Mesangial cell (primary cell): Measurements from ENCODE around the gene NBPF15. TPM values are rescaled to one million over a fixed set of nuclear protein-coding genes. Genes with fewer than 3 reads are reported as not detected.

Experiments used
- total RNA-seq: library from RNA; depleted of rRNA; stranded (reverse); fragments of >200 nt; gene quantifications from 2 replicates; pipeline ENCODE4 v1.2.3, GENCODE V29; 2015

Gene NBPF15, protein sequence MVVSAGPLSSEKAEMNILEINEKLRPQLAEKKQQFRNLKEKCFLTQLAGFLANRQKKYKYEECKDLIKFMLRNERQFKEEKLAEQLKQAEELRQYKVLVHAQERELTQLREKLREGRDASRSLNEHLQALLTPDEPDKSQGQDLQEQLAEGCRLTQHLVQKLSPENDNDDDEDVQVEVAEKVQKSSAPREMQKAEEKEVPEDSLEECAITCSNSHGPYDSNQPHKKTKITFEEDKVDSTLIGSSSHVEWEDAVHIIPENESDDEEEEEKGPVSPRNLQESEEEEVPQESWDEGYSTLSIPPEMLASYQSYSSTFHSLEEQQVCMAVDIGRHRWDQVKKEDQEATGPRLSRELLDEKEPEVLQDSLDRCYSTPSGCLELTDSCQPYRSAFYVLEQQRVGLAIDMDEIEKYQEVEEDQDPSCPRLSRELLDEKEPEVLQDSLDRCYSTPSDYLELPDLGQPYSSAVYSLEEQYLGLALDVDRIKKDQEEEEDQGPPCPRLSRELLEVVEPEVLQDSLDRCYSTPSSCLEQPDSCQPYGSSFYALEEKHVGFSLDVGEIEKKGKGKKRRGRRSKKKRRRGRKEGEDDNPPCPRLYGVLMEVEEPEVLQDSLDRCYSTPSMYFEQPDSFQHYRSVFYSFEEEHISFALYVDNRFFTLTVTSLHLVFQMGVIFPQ
- total RNA-seq, result 19.5 and 24.0 TPM in 2 replicates

DNA sequence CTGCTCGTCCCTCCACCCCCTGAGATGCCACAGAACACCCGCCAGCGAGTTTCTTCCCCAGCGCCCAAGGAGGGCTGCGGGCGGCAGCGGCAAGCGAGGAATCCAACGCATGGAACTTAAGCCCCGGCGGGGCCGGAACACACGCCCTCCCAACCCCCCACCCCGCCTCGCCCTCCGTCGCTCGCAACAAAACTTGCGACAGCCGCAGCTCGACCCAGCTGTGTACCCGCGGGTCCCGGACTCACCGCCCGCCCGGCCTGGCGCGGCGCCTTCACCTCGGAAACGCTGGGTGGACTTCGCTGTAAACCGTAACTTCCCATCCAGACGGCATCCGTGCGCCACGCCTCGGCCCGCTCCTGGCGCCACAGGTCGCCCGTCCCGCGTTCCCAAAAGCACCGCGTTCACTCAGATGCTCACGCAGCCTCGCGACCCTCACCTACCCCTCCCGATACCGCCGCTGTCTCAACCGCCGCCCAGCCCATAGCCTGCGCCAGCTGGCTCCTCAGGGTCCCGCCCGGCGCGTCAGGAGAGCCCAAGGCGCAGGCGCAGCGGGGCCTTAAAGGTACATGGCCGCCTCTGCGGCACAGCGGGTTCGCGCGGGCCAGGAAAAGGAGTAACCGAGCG lies at the start of gene NBPF15:
Gene NBPF15 (minus strand): TSS at position 534 of the 624 bp plus-strand sequence. CDS start 21,666 bp downstream, outside the sequence.

Other genes with a start within 250 kb of the NBPF15 start
- not detected in 2 replicates for gene PPIAL4E, start 88.0 kb downstream of the NBPF15 start, total RNA-seq
- not detected in 2 replicates for gene PPIAL4F, start 131.2 kb upstream of the NBPF15 start, total RNA-seq